HG02852 (cell line): Measurements from ENCODE around the gene DEDD2.

Experiments
- ATAC-seq: cut with Tn5 transposase; IDR thresholded peaks from one replicate; pipeline ENCODE4 v1.9.1; 2021; ENCODE audit warnings: mild to moderate bottlenecking, moderate library complexity; ENCODE audit not compliant: unreplicated experiment

Gene DEDD2

DNA sequence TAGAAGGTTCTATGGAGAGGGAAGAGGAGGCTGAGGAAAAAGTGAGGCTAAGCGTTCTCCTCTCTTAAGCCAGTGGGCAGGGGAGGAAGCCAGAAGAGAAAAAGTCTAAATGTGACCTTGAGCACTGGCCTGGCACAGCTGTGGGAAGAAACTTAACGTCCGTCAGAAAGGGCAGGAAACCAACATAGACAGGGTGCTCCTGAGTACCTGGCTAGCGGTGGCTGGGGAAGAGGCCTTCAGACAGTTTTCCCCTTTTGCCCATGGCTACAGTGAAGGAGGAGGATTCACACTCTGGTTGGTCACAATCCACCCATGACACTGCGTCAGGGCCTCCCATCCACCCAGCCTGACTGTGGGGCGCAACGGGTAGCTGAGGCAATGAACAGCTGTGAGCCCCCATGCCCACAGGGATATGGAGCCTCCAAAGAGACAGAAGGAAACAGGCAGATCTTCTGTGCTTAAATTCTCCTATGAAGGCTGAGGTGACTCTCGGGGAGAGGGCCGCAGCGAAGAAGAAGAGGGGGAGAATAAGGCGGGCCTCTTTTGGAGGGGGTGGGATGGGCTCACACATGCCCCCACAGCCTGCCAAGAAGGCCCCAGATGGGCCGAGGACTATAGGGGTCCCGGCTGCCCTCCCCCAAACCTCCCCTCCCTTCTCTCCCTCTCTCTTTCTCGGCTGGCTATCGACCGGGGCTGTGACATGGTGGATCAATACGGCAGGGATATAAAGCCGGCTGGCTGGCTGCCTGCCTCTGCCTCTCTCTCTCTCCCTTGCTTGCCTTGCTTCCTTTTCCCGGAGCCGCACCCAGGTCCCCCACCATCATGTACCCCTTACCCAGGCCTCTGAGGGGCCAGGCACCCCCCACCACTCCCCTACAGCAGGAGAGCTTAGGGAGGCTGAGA is 65.4 kb downstream of the DEDD2 start:
- no peak for ATAC-seq

DNA sequence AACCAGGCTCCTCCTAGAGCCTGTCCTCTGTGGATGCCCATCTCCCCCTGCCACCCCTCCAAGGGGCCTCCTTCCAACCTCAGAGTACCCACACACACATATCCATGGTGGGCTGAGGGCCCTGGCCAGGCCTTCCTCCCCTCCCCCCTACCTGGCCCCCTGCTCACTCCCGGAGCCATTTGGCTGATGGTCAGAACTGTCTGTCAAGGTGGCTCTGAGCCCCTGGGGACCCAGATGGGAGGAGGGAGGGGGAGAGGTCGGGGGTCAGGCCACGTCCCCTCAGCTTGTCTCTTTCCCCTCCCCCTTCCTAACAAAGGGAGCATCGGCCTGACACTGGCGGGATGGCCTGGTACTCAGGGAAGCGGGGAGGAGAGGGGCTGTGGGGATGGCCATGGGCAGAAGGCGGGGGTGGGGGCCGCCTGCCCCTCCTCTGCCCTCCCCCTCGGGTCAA is 66.5 kb downstream of the DEDD2 start:
- ATAC-seq, result no peak

GRCh38 chr19:42150364-42150763 is 67.1 kb downstream of the DEDD2 start:
- ATAC-seq, result no peak

DNA sequence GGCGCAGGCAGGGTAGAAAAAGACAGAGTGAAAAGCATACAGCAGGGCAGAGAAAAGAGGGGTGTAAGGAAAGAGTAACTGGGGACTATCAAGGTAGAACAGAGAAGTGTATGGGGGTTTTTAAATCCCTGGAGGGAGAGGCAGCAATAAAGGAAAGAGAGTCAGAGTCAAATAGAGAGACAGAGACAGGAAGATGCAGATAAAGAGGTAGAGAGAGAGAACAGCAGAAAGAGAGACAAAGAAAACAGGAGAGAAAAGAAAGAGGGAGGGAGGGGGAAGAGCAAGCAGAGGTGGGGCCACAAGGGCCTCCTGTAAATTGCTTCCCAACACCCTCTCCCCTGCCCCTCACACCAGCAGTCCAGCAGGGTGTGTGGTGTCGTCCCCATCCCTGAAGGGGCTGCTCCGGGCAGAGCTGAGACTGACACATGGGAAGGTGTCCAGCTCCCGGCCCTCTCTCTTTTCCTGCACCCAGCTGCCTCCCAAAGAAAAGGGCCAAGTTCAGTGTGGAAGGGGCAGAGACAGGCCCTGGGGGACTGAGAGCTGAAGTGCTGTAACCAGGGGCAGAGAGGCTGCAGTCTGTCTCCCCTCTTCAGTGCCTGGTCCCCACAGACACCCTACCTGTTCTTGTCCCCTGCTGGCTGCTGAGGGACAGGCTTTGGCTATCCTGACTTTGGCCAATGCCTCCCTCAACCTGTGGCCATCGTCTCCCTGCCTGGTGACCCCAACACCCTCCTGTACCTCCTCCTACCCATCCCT is 67.9 kb downstream of the DEDD2 start:
- no peak for ATAC-seq
